GM13977 (cell line): ENCODE measurements around the gene TENT4B.
"Not testable (repeated sequence)": the region's sequence is repeated elsewhere in the genome, so short reads cannot be mapped to it uniquely, and the experiment has no call there.

ENCODE experiments used
- DNase-seq: peaks from one replicate; pipeline ENCODE4 v3.0.0; 2012; ENCODE audit warnings: low spot score
- in situ Hi-C: fragments of 300-500 bp; cut with MboI; formaldehyde crosslinking; loops from one replicate; pipeline ENCODE4 v1.12.0; 2022; ENCODE audit warnings: low sequenced_read_pairs, low pct_unique_long_range_greater_than_20kb, mixed read lengths, inconsistent platforms; ENCODE audit not compliant: unreplicated experiment
- TF ChIP-seq, protein P1 (sequence below): IDR thresholded peaks from 2 replicates; pipeline ENCODE4 v1.5.1; 2012; ENCODE audit warnings: mild to moderate bottlenecking, control low read depth; ENCODE audit not compliant: insufficient read depth; ENCODE audit errors: extremely low read depth, missing control alignments

Gene TENT4B

DNA sequence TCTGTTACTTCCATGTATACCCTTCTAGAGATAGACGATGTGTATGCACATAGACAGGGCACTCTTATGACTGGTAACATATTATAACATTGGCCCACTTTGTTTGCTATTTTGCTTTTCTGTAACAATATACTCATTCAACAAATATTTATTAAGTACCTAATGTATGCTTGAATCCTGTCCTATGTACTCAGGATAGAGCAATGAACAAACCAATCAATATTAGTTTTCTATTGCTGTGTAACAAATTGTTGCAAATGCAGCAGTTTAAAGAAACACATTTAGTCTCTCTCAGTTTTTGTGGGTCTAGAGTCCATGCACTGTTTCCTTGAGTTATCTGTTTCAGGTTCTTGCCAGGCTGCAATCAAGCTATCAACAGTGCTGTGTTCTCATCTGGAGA is 29.7 kb upstream of the TENT4B start:
- in situ Hi-C loops, result no loop called here
- DNase-seq, result no peak
- TF ChIP-seq, protein P1, sequence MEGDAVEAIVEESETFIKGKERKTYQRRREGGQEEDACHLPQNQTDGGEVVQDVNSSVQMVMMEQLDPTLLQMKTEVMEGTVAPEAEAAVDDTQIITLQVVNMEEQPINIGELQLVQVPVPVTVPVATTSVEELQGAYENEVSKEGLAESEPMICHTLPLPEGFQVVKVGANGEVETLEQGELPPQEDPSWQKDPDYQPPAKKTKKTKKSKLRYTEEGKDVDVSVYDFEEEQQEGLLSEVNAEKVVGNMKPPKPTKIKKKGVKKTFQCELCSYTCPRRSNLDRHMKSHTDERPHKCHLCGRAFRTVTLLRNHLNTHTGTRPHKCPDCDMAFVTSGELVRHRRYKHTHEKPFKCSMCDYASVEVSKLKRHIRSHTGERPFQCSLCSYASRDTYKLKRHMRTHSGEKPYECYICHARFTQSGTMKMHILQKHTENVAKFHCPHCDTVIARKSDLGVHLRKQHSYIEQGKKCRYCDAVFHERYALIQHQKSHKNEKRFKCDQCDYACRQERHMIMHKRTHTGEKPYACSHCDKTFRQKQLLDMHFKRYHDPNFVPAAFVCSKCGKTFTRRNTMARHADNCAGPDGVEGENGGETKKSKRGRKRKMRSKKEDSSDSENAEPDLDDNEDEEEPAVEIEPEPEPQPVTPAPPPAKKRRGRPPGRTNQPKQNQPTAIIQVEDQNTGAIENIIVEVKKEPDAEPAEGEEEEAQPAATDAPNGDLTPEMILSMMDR, result no peak

DNA sequence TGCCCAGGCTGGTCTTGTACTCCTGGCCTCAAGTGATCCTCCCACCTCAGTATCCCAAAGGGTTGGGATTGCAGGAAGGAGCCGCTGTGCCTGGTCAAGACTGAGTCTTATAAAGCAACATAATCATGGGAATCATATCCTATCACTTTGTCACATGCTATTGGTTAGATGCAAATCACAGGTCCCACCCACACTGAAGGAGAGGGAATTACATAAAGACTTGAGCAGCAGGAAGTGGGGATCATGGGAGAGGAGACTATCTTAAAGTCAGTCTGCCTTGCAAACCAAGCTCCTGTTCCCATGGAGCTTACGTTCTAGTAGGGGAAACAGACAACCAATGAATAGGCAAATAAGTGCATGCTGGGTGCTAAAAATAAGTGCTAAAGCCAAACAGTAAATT is 28.3 kb upstream of the TENT4B start:
- no peak for DNase-seq
- in situ Hi-C loops, result no loop called here
- TF ChIP-seq, protein P1, result no peak

DNA sequence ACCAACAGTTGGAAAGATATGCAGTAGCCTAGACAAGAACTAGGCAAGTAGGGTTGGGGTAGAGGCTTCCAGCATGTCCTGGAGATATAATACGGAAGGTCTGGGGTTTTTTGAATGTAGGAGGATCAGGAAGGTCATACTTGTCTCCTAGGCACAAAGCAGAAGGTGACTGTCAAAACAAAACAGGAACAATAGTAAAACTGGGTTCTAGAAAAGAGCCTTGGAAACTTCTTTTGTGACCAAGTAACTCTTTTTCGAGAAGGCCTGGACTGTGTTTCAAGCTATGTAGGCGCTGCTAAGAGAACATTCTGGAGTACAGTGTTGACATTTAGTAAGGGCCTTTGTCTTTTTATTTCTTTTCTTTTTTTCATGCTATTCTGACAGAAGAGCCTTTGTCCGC is 26.9 kb upstream of the TENT4B start:
- in situ Hi-C loops, result no loop called here
- TF ChIP-seq, protein P1, result no peak

DNA sequence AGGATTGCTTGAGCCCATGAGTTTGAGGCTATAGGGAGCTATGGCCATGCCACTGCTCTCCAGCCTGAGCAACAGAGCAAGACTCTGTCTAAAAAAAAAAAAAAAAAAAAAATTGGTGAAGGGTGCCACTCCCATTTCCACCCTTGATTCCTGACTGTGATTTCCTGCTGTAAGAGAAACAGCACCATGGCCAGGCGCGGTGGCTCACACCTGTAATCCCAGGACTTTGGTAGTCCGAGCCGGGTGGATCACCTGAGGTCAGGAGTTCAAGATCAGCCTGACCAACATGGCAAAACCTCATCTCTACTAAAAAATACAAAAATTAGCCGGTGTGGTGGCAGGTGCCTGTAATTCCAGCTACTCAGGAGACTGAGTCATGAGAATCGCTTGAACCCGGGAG is 20.5 kb upstream of the TENT4B start:
- DNase-seq, in situ Hi-C loops: not testable (repeated sequence)

More for the DNA sequence above, 26.9 kb upstream of the TENT4B start:
- DNase-seq, result no peak

DNA sequence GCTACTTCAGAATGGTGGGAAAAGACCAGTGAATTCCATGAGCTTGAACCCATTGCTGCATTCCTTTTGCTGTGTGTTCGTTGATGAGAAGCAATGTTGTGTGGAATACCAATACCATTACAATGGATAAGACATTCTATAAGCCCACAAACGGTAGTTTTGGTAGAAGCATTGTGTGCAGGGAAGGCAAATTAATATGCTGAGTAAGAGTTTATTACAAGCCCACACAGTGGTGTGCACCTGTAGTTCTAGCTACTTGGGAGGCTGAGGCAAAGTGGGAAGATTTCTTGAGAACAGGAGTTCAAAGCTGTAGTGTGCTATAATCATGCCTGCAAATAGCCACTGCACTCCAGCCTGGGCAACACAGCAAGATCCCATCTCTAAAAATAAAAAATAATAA is 19.9 kb upstream of the TENT4B start:
- DNase-seq, result no peak

DNA sequence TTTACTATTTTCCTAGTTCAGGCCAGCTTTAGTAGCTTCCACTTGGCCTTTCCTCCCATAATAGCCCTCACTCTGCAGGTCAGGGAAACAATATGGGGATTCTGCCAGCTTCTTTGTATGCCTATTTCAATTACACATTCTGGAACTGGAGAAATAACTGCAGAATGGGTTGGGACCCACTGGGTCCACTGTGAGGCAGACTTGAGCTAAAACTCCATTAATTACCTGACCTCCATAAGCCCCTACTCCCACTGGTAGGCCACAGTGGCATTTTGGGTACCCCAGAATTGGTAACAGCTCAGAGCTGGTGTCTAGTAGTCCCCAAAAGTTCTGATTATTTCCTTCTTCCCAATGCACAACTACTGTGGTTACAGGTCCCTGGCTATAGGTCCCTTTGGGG is 16.7 kb upstream of the TENT4B start:
- no peak for DNase-seq
- TF ChIP-seq, protein P1, result peak; percentile 31
- in situ Hi-C loops, result no loop called here

More for the DNA sequence above, 19.9 kb upstream of the TENT4B start:
- TF ChIP-seq, protein P1, result no peak
- in situ Hi-C loops, result no loop called here

DNA sequence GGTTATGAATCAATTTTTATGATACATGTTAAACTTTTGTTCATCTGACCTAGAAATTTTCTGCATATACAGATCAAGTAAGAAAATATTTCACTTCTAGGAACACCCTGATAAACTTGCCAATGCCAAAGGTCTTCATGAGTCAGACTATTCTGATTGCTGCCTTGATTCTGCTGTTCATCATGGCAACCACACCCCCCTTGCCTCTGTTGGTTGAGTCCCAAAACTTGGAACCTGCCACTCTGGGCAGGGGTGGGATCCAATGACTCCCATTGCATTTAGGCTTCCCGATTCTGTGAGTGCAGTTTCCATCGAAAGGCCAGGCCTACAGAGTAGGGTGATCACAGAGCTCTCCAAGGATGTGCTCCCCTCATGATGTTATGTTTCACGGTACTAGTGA is 15.8 kb upstream of the TENT4B start:
- DNase-seq, result no peak
- in situ Hi-C loops, result no loop called here
- TF ChIP-seq, protein P1, result no peak
